GM18861 (cell line): Measurements from ENCODE around the gene GPSM3.

Experiments used
- ATAC-seq: cut with Tn5 transposase; IDR thresholded peaks from one replicate; pipeline ENCODE4 v1.9.1; 2021; ENCODE audit not compliant: unreplicated experiment

The GPSM3 gene

GRCh38 chr6:32175711-32176475, 16.6 kb downstream of the GPSM3 start, which contains the start of gene AGPAT1:
Gene AGPAT1 (minus strand): TSS chr6:32176084. CDS start chr6:32171496, 4,588 bp downstream.
- ATAC-seq, result no peak

GRCh38 chr6:32175322-32175710, 17.1 kb downstream of the GPSM3 start:
- ATAC-seq, result no peak

DNA sequence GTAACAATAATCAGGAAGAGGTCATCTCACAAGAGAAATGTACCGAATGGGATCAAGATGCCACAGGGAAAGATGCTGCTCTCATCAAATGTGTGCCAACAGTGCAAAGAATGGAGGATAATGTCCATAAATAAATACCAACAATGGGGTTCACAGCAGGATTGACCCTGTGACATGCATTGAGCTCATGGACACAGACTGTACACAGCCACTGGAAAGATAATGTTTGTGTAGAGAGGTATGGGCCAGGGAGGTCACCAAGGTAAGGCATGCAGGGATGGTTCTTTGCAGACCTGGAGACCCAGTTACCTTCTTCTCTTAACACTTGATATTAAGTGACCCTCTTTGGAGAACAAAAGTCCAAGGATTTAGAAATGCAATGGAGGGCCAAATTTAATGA, 18.0 kb downstream of the GPSM3 start:
- ATAC-seq, result no peak

DNA sequence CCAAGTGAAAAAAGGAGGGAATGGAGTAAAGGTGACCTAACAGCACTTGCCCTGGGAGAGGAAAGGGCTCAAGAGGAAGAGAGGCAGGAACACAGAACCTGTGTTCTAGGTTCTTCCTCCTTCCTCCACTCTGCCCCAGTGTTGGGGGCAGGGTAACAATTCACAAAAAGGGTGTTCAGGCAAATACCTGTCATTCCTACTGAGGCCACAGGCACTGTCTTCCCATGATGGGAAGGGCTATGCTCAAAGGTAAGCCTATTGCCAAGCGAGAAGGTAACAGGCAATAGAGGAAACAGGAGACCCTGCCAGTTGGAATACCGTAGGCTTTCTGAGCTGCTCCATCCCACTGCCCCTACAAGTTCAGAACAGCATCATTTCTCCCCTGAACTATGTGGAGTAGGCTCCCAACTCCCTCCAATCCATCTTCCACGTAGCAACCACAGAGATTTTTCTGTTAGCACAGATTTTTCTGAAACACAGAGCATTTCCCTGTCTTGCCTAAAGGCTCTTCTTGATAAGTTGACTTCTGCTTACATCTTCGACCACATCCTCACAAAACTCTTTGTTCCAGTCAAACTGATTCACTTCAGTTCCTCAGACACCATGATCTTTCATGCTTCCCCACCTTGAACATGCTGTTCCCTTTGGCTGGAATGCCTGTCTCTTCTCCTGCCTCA, 19.3 kb downstream of the GPSM3 start:
- no peak for ATAC-seq

DNA sequence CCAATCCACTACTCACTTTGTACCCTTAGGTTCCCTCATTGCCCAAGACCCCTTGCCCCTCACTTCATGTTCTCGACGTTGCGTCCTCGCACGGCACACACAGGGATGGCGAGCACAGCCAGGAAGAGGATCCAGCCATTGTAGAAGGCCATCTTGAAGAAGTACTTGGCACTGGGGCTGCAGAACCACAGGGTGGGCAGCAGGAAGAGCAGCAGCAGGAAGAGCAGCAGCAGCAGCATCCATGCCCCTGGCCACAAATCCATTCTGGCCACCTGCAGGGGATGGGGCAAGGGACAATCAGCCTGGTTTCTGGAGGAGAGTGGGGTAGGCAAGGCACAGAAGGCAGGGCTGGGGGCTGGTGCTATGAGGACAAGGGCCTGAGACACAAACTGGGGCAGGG, 21.2 kb downstream of the GPSM3 start:
- no peak for ATAC-seq

DNA sequence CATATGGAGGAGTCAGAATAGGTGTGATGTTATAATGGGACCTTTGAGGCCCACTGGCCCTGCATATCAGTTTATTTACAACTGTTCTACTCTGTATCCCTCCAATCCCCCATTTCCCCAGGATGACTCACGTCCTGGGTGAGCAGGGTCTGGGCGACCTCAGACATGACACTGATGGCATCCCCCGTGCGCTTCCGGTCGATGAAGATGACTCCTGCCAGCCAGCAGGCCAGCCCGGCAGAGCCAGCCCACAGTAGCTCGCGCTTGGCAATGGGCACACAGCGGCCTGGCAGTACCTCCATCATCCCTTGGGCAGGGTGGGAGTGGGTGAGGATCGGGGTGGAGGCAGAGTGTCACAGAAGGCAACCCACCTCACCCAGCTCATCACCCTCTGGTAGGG, 22.1 kb downstream of the GPSM3 start:
- ATAC-seq, result no peak

- ATAC-seq, result no peak
Observed at GRCh38 chr6:32168807-32169591, 23.4 kb downstream of the GPSM3 start.

DNA sequence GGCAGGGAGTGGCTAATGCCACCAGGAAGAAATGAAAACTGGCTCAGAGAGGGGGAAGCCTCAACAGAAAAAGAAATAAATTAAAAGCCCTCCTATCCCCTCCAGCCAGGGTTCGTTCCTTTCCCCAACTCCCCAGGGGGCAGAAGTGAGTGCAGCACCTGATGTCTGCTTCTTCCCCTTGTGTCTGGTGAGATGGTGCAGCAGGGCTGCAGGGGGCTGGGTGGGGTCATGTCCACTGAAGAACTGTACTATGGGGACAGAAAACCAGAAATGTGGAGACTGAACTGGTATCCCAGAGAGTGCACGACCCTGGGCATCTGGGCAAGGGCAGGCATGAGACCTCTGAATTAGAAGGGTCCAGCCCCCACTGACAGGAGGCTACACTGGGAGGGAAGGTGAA, 24.1 kb downstream of the GPSM3 start:
- ATAC-seq, result no peak

GRCh38 chr6:32167761-32168262, 24.6 kb downstream of the GPSM3 start:
- no peak for ATAC-seq

GRCh38 chr6:32167154-32167760, 25.2 kb downstream of the GPSM3 start:
- ATAC-seq, result no peak

GRCh38 chr6:32166411-32167061, 25.9 kb downstream of the GPSM3 start:
- ATAC-seq, result no peak

- no peak for ATAC-seq
Observed at GRCh38 chr6:32164295-32164694, 28.1 kb downstream of the GPSM3 start, which contains the start of gene EGFL8. Gene EGFL8 (plus strand): TSS chr6:32164595. CDS start chr6:32166166, 1,571 bp downstream.

- no peak for ATAC-seq
Observed at GRCh38 chr6:32163559-32164258, 28.7 kb downstream of the GPSM3 start.

GRCh38 chr6:32158052-32158451, 34.4 kb downstream of the GPSM3 start:
- ATAC-seq, result no peak

GRCh38 chr6:32156891-32157290, 35.6 kb downstream of the GPSM3 start:
- no peak for ATAC-seq

DNA sequence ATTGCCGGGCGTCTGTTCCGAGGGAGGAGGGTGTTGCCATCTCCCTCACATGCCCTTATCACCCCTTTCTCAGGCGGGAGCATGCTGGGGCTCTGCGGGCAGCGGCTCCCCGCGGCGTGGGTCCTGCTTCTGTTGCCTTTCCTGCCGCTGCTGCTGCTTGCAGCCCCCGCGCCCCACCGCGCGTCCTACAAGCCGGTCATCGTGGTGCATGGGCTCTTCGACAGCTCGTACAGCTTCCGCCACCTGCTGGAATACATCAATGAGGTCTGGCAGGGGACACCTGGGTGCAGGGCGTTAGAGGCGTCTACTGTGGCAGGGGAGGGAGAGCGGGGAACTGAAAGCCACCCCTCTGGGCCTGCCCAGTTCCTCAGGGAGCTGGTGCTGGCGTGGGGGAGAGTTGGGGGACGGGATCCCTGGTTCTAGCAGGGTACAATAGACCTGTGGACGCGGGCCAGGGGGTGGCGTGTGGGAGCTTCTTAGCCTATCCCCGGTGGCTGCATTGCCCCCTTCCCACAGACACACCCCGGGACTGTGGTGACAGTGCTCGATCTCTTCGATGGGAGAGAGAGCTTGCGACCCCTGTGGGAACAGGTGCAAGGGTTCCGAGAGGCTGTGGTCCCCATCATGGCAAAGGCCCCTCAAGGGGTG, 37.8 kb downstream of the GPSM3 start:
- no peak for ATAC-seq

- ATAC-seq, result no peak
Observed at GRCh38 chr6:32153564-32154513, 38.6 kb downstream of the GPSM3 start, which contains the start of gene PPT2. Gene PPT2 (plus strand): TSS chr6:32154141. CDS start chr6:32154595, 454 bp downstream.
